DOHH2 (cell line): ENCODE data around the gene SOBP.
A peak's percentile ranks its signal among the peaks of the same experiment; 100 is the strongest.

Experiments
- H3F3A ChIP-seq: fragments of 200-600 bp; sonication (generic), shearing (Covaris generic); 2 replicates; pipeline ENCODE4 v1.6.0; 2016; ENCODE audit warnings: antibody characterized with exemption, mild to moderate bottlenecking; ENCODE audit not compliant: control insufficient read depth, insufficient read depth
- H3K27ac ChIP-seq: fragments of 200-600 bp; sonication (generic); 2 replicates; pipeline ENCODE4 v1.5.1; 2014; ENCODE audit warnings: low read depth, mild to moderate bottlenecking, low read length, moderate library complexity
- H3K27me3 ChIP-seq: fragments of 200-600 bp; sonication (generic); 2 replicates; pipeline ENCODE4 v1.6.1; 2014; ENCODE audit warnings: mild to moderate bottlenecking, low read length, mixed read lengths; ENCODE audit not compliant: control insufficient read depth
- H3K36me3 ChIP-seq: fragments of 200-600 bp; sonication (generic); 2 replicates; pipeline ENCODE4 v1.6.1; 2014; ENCODE audit warnings: mild to moderate bottlenecking, low read length, moderate library complexity, mixed read lengths; ENCODE audit not compliant: control insufficient read depth
- H3K4me1 ChIP-seq: fragments of 200-600 bp; sonication (generic); 2 replicates; pipeline ENCODE4 v1.6.1; 2014; ENCODE audit warnings: mild to moderate bottlenecking, low read length, mixed read lengths; ENCODE audit not compliant: control insufficient read depth
- H3K4me2 ChIP-seq: fragments of 200-600 bp; sonication (generic); 2 replicates; pipeline ENCODE4 v1.6.0; 2014; ENCODE audit warnings: mild to moderate bottlenecking, low read length, moderate library complexity
- H3K4me3 ChIP-seq: fragments of 200-600 bp; sonication (generic); 2 replicates; pipeline ENCODE4 v1.5.1; 2014; ENCODE audit warnings: mild to moderate bottlenecking, low read length, mixed read lengths
- H3K79me2 ChIP-seq: fragments of 200-600 bp; sonication (generic); 2 replicates; pipeline ENCODE4 v1.6.1; 2014; ENCODE audit warnings: mild to moderate bottlenecking, low read length, mixed read lengths; ENCODE audit not compliant: control insufficient read depth
- H3K9me2 ChIP-seq: fragments of 200-600 bp; sonication (generic); replicated peaks from 2 replicates; pipeline ENCODE4 v1.6.1; 2014; ENCODE audit warnings: mild to moderate bottlenecking, low read length, mixed read lengths; ENCODE audit not compliant: control insufficient read depth
- H3K9me3 ChIP-seq: fragments of 200-600 bp; sonication (generic); 2 replicates; pipeline ENCODE4 v1.6.1; 2014; ENCODE audit warnings: antibody characterized with exemption, low read length, mixed read lengths; ENCODE audit not compliant: control insufficient read depth, insufficient read depth
- H4K20me1 ChIP-seq: fragments of 200-600 bp; sonication (generic); 2 replicates; pipeline ENCODE4 v1.6.0; 2014; ENCODE audit warnings: low read depth, mild to moderate bottlenecking, antibody characterized with exemption, low read length, moderate library complexity; ENCODE audit not compliant: control insufficient read depth, insufficient read depth
- CTCF ChIP-seq: fragments of 200-600 bp; sonication (generic); IDR thresholded peaks from one replicate; pipeline ENCODE4 v1.5.1; 2014; ENCODE audit warnings: antibody characterized with exemption, mild to moderate bottlenecking, low read depth, low read length; ENCODE audit not compliant: poor library complexity, severe bottlenecking
- EZH2phosphoT487 ChIP-seq: fragments of 200-600 bp; sonication (generic); IDR thresholded peaks from 2 replicates; pipeline ENCODE4 v1.6.1; 2017; ENCODE audit warnings: borderline replicate concordance, mild to moderate bottlenecking, antibody characterized with exemption, low read length, moderate library complexity, mixed read lengths

The SOBP gene

GRCh38 chr6:107642095-107642860 is 152.4 kb downstream of the SOBP start:
- no peak for TF ChIP-seq CTCF
- no peak for TF ChIP-seq EZH2phosphoT487
- Histone ChIP-seq H3K27me3 (no peaks in the 10 kb centered on the region), H3K9me3 (no peaks in the 10 kb centered on the region), H3K9me2 (no peaks in the 10 kb centered on the region), H3K4me1 (peaks cover 68% of the 10 kb centered on the region), H3K36me3 (peaks cover 5% of the 10 kb centered on the region; the same call in 1 of the 2 replicates), H3K79me2 (no peaks in the 10 kb centered on the region), H4K20me1 (no peaks in the 10 kb centered on the region), H3K4me3 (peak overlapping the region; percentile 64), H3K27ac (peak overlapping the region; percentile 82), H3F3A (peaks cover 6% of the 10 kb centered on the region), H3K4me2 (peak overlapping the region; percentile 85)

GRCh38 chr6:107642861-107643328 is 153.0 kb downstream of the SOBP start:
- Histone ChIP-seq H3K4me1 (peaks cover 63% of the 10 kb centered on the region), H3K4me2 (peak overlapping the region; percentile 85), H3K36me3 (no peaks in the 10 kb centered on the region), H3K27ac (peak overlapping the region; percentile 82), H3K4me3 (peak overlapping the region; percentile 64), H3K9me2 (no peaks in the 10 kb centered on the region), H3K27me3 (no peaks in the 10 kb centered on the region), H3F3A (peaks cover 6% of the 10 kb centered on the region), H3K79me2 (no peaks in the 10 kb centered on the region), H3K9me3 (no peaks in the 10 kb centered on the region), H4K20me1 (no peaks in the 10 kb centered on the region)
- no peak for TF ChIP-seq EZH2phosphoT487
- TF ChIP-seq CTCF = no peak

- Histone ChIP-seq H3K4me1 (peaks cover 73% of the 10 kb centered on the region), H3F3A (peaks cover 6% of the 10 kb centered on the region), H3K27ac (no peak overlapping the region), H4K20me1 (no peaks in the 10 kb centered on the region), H3K27me3 (no peaks in the 10 kb centered on the region), H3K4me3 (no peak overlapping the region), H3K79me2 (no peaks in the 10 kb centered on the region), H3K9me2 (no peaks in the 10 kb centered on the region), H3K36me3 (no peaks in the 10 kb centered on the region), H3K4me2 (no peak overlapping the region), H3K9me3 (no peaks in the 10 kb centered on the region)
- no peak for TF ChIP-seq CTCF
- TF ChIP-seq EZH2phosphoT487 = no peak
These were observed 154.6 kb downstream of the SOBP start for GRCh38 chr6:107644513-107644912.
